Measurements from ENCODE around the gene JARID2. TPM values are rescaled to one million over a fixed set of nuclear protein-coding genes. Genes with fewer than 3 reads are reported as not detected.
A peak's percentile ranks its signal among the peaks of the same experiment; 100 is the strongest.

JARID2 gene
- total and polyA plus RNA-seq, 2 of the 8 experiments (the other 6 are each of a cell fraction or from before 2014, with no cell fraction given): 60.1 to 239 TPM

- TF ChIP-seq USF2 (IDR thresholded peaks at IDR 0.05; ENCODE audit: low read length): no peak
- 0 out of 2 replicates have a peak, but pooled peaks have one; percentile 29 for TF ChIP-seq POLR2AphosphoS5 (IDR thresholded peaks at IDR 0.05; ENCODE audit: low read depth, low read length)
- H2BK15ac ChIP-seq (ENCODE audit: low read length): no peak overlapping the region
- no peak overlapping the region for H2BK20ac ChIP-seq (ENCODE audit: low read length)
- no peak overlapping the region for H3K14ac ChIP-seq (ENCODE audit: insufficient read length)
- no peak overlapping the region for H2AFZ ChIP-seq (ENCODE audit: low read length)
- H4K5ac ChIP-seq (ENCODE audit: insufficient read length, low read depth, low read length): no peak overlapping the region
- H3K27me3 ChIP-seq (replicated peaks in 1 of 4; ENCODE audit: control insufficient read depth in 3 of 4, extremely low read depth in 1 of 4, insufficient read depth in 3 of 4, low read length in 3 of 4): no peaks in the 10 kb centered on the region
- 0 out of 2 replicates have a peak, but pooled peaks cover 5% of the 10 kb centered on the region for H3K79me1 ChIP-seq (ENCODE audit: low read depth, low read length)
- H3K23me2 ChIP-seq (ENCODE audit: low read depth, low read length): no peaks in the 10 kb centered on the region
- H3K4me3 ChIP-seq (ENCODE audit: extremely low read depth in 1 of 4, insufficient read depth in 2 of 4, low read depth in 3 of 4, low read length in 4 of 4): no peak overlapping the region
- H2BK12ac ChIP-seq (ENCODE audit: low read depth, low read length): no peak overlapping the region
- H3K23ac ChIP-seq (ENCODE audit: insufficient read length): no peak overlapping the region
- CTCF ChIA-PET (ENCODE audit: partially characterized antibody): no interaction called here
- H3K4ac ChIP-seq (replicated peaks; ENCODE audit: insufficient read length, low read depth, low read length): no peak overlapping the region
- DNase-seq (ENCODE audit: low read depth in 1 of 2, low spot score in 2 of 2): no peak
- H3K4me1 ChIP-seq (replicated peaks in 1 of 4; ENCODE audit: control insufficient read depth in 3 of 4, insufficient read depth in 4 of 4, low read length in 3 of 4): peaks cover 16 to 37% (median 28%) of the 10 kb centered on the region in 4 experiments
- H4K8ac ChIP-seq (ENCODE audit: extremely low read depth, insufficient read depth, low read length): no peak overlapping the region
- no peak overlapping the region for H2BK5ac ChIP-seq (ENCODE audit: low read depth, low read length)
- WGBS, 2 experiments (ENCODE audit: extremely low coverage in 1 of 2, insufficient coverage in 1 of 2, insufficient read length in 1 of 2, insufficient replicate concordance in 2 of 2, low coverage in 1 of 2, low lambda C conversion rate in 2 of 2, missing lambda C conversion rate in 1 of 2): 90% methylated on average over 1 of the region's 1 CpG; no CpG with 5 or more reads in 1 of the 2 experiments
- no peaks in the 10 kb centered on the region for H3K9me3 ChIP-seq (ENCODE audit: insufficient read depth in 2 of 2, low read depth in 1 of 2, low read length in 1 of 2)
- no peak overlapping the region for H3K18ac ChIP-seq (ENCODE audit: extremely low read depth, low read length)
- POLR2A ChIA-PET (ENCODE audit: partially characterized antibody): interaction anchor here (0.6 to 1.3 kb wide), 3 partner anchors 9 to 11 kb away, joined by 3 to 6 read pairs (median 4); no protein-coding TSS in a partner anchor
- no peaks in the 10 kb centered on the region for H3K36me3 ChIP-seq (ENCODE audit: control insufficient read depth in 2 of 4, insufficient read depth in 4 of 4, low read length in 3 of 4)
- H2BK120ac ChIP-seq (replicated peaks; ENCODE audit: low read depth, low read length): no peak overlapping the region
- no peak overlapping the region for H3K9ac ChIP-seq (replicated peaks in 1 of 4; ENCODE audit: extremely low read depth in 1 of 4, low read depth in 3 of 4, low read length in 3 of 4)
- H2AK5ac ChIP-seq (ENCODE audit: low read depth, low read length): no peak overlapping the region
- H3K4me2 ChIP-seq (ENCODE audit: insufficient read depth in 1 of 2, low read depth in 2 of 2, low read length in 2 of 2): peak overlapping the region in 1 of 2 experiments; percentile 22; a peak in 1 of 4 replicates
- no peak overlapping the region for H3K56ac ChIP-seq (replicated peaks; ENCODE audit: insufficient read length, low read depth, low read length)
- H3K79me2 ChIP-seq (ENCODE audit: control insufficient read depth in 1 of 2, insufficient read depth in 2 of 2, low read length in 2 of 2): peaks cover 90 to 100% of the 10 kb centered on the region in 2 experiments
- FAIRE-seq: no peak
- peaks cover 52 to 81% of the 10 kb centered on the region in 2 experiments for H4K20me1 ChIP-seq (replicated peaks in 1 of 2; ENCODE audit: control insufficient read depth in 1 of 2, insufficient read depth in 2 of 2, low read length in 2 of 2)
- H3K27ac ChIP-seq (ENCODE audit: low read depth, low read length): no peak overlapping the region
- no peak overlapping the region for H4K91ac ChIP-seq (replicated peaks; ENCODE audit: insufficient read length, low read length)
These were observed 92.6 kb downstream of the JARID2 start for GRCh38 chr6:15338476-15338875.
